GM04503 (cell line): ENCODE results near the gene DLX4.

Experiments
- DNase-seq: peaks from one replicate; pipeline ENCODE4 v3.0.0-alpha.2; 2012; ENCODE audit warnings: low read depth

The DLX4 gene, protein sequence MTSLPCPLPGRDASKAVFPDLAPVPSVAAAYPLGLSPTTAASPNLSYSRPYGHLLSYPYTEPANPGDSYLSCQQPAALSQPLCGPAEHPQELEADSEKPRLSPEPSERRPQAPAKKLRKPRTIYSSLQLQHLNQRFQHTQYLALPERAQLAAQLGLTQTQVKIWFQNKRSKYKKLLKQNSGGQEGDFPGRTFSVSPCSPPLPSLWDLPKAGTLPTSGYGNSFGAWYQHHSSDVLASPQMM

DNA sequence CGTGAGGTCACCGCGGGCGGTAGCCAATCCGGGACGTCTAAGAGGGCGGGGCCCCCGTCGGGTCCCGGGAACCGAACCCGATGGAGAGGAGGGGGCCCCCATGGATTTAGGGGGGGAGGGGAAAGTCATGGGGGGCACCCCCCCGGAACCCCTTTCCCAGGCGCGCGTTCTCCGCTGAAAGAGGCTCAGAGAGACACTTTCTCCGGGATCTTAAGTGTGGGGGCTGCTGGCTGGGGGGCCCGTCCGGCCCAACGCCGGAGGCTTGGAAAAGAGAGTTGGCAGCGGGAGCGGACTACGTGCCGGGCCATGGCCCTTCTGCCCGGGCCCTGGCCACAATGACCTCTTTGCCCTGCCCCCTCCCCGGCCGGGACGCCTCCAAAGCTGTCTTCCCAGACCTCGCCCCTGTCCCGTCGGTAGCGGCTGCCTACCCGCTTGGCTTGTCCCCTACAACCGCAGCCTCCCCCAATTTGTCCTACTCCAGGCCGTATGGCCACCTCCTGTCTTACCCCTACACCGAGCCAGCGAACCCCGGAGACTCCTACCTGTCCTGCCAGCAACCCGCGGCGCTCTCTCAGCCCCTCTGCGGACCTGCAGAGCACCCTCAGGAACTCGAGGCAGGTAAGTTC lies at the start of gene DLX4:
DLX4 (plus strand) TSS at position 57 of the 626 bp plus-strand sequence; CDS start at position 336, 279 bp downstream.
- no peak for DNase-seq

DNA sequence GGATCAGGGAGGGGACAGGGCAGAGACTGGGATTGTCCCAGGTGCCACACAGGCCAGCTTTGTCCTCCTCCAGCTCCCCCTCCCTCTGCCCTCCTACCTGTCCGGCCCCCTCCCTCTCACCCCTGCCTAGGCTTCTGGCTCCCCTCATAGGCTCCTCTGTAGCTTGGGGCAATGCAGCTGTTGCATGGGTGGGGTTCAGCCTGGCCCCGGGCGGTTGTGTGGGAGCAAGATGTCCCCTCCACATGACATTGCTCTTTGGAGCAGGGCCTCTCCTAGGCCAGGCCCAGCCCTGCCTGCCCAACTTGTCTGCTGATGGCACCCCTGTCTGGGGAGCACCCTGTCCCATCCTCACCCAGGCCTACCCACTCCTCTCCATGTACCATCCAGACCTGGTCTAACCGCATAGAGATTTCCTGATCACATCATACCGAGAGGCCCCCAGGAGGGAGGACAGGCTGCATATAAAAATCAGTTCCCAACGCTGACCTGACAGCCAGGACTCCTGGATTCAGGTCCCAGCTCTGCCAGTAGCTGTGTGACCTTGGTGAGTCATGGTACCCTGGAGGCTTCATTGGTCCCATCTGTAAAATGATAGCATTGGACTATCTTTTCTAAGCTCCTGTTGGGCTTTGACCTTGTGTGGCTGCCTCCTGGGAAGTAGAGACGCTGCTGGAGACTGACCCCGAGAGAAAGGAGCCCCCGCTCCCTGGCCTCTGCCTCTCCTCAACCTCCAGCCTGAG lies 48.8 kb upstream of the DLX4 start:
- DNase-seq: no peak

DNA sequence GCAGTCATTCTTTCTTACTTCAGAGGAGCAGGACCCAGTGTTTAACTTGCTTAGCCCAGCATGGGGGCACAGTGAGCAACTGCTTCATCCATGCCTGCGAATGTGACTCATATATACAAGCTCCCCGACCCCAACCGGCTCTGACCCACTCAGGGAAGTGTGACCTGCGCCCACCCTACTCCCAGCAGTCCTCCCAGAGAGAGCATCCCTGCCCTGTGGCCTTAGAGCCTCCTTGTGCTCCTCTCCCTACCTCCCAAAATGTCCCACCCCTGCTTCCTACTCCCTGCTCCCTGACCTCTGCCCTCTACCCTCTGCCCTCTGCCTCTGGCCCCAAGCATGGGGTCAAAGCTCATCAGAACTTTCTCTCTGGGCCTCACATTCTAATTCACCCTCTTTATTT lies 46.9 kb upstream of the DLX4 start:
- DNase-seq: no peak

DNA sequence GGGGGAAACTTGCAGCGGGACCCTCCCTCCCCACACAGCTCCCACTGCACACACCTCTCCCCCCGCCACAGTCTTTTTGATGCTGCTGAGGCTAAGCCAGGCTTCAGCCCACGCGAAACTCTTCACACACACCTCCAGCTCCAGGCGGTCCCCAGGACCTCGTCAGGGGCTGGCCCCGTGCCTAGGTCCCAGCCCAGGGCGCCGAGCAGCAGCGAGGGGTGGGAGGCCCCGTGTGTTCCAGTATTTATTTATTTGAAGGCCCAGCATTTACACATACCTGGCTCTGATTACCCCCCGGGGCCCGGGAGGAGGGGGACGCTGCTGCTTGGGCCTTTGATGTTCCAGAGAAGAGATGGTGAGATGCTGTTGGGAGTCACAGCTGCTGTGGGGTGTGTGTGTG lies 44.9 kb upstream of the DLX4 start:
- DNase-seq: no peak

DNA sequence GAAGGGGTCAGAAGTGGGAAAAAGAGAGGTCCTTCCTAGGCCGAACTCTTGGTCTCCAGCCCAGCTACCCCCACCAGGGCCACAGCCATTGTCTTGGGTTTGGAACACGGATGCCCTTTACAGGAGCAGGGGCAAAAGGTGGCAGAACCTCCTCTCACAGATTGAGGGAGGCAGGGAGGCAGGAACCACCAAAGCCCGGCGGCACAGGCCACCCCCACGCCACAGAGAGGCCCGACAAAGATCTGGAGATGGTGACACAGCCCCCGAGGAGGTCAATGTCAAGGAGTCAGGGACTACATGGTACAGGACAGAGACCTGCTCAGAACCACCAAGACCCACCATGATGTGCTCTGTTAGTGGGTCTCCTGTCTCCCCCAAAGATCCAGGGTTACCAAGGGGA lies 44.4 kb upstream of the DLX4 start:
- no peak for DNase-seq

DNA sequence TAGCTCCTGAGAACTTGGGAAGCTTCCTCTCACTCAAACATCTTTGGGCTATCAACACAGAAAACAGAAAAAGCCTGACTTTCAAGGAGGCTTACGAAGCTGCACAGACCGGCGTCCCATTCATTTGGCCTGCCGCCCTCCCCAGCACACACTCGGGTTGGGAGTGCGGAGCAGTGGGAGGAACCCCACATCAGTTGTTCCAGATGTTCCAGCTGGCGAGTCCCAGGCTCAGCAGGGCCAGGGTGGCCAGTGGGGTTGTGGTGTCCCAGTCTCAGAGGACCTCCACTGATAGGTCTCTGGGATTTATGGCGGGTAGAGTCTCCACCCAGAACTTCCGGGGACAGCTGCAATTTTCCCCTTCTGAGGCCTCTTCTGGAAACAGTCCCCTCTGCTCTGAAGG lies 43.1 kb upstream of the DLX4 start:
- no peak for DNase-seq

DNA sequence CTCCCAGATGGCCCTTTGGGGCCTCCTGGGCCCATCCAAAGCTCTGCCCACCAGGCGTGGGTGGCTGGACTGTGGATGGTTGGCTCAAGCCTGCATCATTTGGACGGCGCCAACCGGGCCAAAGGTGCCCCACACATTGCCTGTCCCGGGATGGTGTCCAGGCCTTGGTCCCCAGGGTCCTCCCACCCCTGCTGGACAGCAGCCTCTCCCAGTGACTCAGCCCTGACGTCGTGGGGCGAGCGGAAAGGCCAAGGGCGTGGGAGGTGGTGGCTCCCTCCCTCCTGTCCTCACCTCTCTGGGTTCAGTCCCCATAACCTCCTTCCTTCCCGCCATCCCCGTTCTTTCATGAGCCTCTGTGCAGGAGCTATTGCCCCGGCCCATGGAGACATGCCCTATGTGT lies 42.1 kb upstream of the DLX4 start:
- DNase-seq: peak; percentile 19

DNA sequence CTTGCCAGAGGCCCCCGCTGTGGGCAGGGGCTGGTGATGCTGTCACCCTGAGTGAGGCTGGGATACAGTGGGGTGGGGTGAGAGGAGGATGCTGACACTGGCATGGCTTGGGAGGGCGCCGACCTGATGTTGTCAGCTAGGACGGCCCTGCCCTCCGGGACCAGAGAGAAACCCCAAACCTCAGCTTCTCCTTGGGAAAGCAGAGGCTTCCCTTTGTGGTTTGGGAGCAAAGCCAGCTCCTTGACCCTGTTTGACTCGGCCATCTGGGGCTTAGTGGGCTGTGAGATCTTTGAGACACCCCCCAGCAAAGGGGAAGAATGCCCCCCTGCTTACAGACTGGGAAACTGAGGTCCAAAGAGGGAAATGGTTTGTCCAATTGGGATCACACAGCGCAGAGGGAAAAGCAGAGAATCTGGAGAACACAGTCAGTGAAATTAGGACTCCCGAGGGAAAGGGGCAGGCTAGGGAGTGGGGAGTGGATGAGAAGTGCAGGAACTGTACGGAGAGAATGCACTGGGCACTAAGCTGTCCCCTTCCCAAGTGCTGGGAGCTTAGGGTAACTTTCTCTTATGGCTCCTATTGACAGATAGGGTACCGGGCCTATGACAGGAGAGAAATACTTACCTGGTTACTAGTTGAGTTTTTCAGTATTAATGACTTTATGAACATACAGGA lies 40.7 kb upstream of the DLX4 start:
- DNase-seq: no peak

DNA sequence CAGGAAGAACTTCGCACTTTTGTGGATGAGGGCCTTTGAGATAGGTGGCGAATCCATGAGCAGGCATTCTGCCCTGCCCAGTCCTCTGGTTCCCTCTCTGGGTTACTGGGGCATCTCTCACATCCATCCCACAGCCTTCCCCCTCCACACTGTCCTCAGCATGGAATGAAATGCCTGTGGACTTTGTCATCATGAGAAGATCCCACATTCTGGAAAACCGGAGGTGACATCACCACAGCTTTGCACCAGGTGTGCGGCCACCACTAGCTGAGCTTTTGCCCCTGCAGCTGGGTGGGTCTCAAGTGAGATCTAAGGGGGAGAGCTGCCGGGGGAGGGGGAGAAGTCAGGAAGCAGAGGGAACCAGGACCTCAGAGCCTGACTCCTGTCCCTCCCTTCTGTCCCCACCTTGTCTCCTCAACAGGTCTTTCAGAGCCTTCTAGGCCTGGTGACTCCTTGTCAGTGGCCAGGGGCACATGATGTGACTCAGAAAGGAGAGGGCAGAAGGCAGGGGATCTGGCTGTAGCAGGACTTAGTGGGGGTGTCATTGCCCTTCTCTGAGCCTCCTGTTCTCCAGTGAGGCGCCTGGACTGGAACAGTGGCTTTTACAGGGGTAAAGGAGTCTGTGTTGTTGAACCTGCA lies 40.0 kb upstream of the DLX4 start:
- no peak for DNase-seq

DNA sequence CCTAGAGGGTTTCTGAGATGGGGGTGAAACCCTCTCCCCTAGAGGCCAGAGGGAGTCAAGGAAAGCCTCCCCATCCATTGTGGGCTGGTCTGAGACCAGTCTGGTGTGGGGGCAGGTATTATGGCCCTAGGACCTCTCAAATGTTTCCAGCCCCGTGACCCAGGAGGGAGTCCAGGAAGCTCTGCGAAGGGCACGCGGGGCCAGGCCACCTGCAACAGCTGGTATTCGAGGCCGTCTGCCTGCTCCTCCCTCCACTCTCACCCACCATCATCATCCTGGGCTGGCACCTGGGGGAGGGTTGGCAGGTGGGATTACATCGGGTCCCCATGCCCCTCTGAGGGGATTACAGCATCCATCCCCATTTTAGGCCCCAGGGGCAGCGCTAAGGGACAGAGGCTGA lies 38.1 kb upstream of the DLX4 start:
- no peak for DNase-seq

DNA sequence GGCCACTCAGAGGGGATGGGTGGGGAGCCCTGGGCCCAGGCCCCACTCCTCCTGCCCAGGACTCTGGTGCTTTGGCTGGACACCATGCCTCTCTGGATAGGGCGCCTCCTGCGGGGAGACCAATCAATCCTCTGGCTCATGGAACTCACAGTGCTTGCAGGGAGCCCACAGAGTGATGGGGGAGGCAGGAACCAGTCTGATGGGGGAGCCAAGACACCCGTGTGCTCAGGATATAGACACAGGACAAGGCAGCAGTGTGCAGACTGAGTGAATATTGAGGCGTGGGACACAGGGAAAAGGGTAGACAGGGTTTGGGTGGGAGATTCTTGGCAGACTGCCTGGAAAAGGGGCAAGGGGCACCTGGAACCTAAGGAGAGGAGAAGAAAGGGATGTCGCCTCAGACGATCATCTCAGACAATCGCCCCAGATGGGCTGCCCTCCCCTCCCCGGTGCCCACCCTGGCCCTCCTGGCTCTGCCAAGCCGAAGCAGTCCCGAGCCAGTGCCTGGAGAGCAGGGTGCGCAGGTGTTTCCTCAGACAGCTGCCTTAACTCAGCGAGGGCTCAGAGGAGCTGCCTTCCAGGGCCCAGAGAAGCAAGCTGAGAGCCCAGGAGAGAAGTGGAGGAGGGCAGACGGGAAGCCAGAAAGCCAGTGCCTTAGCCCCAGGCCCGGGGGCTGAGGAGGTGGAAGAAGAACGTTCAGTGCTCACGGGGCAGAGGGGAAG lies 37.4 kb upstream of the DLX4 start:
- no peak for DNase-seq

DNA sequence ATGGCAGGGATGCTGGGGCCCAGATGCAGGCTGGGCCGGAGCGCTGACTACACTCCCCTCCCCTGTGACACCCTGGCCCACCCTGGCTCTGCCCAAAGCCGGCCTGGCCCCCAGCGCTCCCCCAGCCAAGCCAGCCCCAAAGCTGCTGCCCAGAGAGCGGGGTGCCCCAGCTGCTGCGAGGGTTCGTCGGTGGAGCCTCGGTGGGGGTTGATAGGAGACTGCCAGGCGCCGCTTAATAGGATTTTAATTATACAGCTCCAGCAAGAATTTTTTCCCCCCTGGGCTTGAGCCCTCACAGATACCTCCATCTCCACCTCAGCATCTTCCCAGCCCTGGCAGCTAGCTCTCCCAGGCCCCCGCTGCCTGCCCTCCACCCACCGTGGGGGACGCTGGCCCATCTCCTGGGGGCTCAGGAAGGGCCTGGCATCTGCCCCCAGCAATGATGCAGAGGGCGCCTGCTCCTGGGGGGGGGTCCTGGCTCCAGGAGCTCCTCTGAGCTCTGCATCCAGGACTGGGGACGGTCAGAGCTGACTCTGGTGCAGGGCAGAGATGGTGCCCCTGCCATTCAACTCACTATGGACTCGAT lies 36.8 kb upstream of the DLX4 start:
- DNase-seq: no peak

DNA sequence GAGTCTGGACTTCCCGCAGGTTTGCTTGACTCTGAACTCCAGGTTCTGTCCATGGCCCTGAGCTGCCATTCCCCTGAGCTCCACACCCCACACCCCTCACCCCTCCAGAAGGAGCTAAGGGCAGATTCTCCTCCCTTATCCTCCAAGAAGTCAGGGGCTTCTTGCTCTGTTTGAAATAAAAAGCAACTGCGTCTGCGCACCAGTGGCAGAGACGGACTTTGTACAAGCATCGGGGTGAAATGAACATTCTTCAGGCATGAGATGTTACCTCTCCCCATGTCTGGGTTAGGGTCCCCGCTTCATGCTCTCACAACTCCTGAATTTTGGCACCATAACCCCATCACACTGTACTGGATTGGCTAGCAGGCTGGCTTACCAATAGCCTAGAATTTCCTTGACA lies 36.1 kb upstream of the DLX4 start:
- DNase-seq: no peak

DNA sequence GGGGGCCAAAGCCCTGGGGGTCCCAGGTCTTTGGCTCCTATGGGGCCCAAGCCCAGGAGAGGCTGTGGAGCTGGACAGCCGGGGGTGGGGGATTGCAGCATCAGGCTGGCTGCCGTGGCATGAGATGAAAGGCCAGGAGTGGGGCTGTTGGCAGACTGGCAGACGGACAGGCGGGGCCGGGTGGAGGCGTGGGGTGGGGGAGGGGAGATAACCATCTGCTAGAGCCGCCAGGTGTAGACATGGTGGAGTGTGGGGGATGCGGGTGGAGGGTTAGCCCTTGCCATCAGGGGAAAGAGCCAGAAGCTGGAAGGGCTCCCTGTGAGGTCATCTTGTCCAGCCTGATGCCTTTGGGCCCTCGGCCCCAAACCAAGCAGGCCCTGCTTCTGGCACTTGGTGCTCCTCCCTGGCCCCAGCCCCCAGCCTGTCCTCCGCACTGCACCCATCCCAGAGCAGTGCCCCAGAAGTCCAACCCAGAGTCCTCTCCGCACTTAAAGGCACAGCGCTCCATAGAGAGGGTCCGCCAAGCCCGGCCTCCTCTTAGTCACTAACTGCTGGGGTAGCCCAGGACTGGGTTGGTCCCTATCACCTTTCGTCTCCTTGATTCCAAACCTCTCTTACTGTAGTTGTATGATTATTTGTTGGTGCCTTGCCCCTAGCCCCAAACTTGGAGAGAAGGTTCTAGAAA lies 33.3 kb upstream of the DLX4 start:
- no peak for DNase-seq

DNA sequence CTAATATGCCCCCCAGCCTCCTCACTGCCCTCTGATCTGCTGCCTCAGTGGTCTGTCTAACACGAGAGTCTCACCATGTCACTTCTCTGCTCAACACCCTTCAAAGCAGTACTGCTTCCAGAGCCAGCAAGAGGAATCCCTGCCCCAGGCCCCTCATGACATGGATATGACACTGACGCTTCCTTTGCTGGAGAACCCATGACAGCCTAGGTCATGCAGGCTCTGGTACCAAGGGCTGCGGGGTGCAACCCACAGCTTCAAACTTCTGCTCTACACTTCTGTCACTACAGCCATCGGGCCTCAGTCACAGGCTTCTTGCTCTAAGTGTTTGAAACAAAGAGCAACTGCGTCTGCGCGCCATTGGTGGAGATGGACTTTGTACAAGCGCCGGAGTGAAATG lies 32.6 kb upstream of the DLX4 start:
- DNase-seq: no peak

DNA sequence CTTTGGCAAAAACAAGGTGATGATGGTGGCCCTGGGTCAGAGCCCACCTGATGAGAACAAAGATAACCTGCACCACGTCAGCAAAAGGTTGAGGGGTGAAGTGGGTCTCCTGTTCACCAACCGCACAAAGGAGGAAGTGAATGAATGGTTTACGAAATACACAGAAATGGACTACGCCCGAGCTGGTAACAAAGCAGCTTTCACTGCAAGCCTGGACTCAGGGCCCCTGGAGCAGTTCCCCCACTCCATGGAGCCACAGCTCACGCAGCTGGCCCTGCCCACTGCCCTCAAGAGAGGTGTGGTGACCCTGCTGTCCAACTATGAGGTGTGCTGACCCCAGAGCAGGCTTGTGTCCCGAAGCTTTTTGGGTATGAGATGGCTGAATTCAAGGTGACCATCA lies 29.7 kb upstream of the DLX4 start:
- DNase-seq: no peak

DNA sequence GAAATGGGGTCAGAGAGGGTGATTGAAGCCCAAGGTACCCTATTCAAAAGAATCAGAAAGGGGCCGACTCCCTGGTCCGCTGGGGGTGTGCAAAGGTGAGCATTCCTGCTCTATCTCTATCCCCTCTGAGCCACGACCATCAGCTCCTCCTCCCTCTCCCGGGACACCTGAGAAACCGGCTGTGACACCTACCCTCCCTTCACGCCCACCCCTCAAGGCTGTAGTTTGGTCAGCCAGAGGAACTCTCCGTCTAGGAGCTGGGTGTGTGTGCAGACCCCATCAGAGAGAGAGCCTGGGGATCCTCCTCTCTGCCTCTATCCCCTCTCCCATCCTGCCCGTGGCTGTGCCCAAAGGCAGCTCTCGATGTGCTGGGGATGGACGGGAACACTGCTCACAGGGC lies 27.6 kb upstream of the DLX4 start:
- no peak for DNase-seq

DNA sequence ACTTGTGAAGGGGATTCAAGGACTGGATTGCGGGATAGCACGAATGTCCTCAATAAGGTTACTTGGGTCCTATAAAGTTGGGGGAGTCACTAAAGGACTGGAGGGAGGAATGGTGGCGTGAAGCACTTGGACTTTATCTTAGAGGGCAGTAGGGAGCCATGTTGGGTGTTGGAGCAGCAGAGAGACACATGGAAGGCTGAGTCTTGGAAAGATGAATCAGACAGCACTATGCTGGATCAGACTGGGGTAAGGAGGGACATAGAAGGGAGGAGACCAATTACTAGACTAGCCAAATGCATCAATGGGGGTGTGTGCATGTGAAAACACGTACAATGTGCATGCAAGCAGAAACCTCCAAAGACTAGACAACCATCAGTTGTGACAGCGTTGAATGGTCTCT lies 26.0 kb upstream of the DLX4 start:
- no peak for DNase-seq

DNA sequence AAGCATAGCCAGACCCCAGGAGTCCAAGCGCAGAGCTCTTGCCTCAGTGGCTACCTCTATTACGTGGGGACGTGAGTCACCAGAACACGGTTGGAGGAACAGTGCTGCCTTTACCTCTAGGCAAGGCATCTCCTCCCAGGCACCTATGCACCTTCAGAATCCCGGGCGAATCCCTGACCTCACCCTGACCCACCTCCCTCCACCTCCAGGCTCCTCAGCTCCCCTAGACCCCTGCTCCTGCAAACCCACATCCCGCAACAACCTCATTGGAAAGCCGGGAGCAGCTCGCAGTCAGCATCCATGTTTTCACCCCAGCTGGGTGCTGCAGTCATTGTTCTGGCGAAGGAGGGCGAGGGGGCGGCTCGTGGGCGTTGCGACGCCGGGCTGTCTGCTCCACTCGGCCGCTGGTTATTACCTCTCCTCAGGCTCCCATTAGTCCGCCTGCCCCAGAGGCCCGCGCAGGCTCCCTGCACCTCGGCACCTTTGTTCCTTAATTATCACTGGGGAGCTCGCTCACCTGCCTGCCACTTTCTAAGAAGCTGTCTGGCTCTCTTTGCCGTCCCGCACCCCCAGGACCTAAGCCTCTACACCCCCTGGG lies 24.6 kb upstream of the DLX4 start:
- no peak for DNase-seq

DNA sequence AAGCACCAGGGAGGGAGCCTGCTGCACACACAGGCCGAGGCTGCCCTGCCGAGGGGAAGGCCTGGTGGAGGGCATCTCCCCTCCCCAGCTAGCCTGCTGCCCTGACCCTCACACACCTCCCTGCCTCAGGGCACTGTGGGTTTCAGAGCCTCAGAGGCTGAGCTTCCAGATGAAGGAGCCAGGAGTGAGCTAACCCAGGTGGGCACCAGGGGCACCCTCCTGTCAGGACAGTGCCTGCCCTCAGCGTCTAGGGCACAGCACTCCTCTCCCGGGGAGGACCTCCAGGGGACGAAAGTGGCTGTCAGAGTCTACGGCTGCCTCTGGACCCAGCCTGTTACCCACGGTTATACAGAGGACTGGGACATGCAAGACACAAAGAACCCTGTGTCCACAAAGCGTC lies 22.8 kb upstream of the DLX4 start:
- no peak for DNase-seq
